Measurements from ENCODE around the gene MAP1B. TPM values are rescaled to one million over a fixed set of nuclear protein-coding genes. Genes with fewer than 3 reads are reported as not detected.

MAP1B gene
- polyA plus RNA-seq, 1 donor from 2014 or later = 234 TPM

DNA sequence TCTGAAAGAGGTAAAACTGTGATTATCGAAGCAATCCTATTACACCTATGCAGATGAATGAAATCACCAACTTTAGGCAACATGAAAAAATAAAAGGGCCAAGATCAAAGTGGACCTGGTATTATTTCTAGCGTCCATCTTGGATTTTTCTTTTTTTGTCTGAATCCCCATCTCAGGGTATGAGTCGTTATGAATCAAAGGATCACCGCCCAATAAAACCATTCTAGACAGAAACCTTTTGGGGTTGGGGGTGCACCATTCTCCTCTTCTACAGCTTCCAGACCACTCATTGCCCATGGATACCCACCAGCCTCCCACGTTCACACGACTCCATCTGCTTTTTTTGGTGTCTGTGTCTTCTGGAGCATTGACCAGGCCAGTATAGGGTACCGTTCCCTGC, 33.4 kb downstream of the MAP1B start:
- H3K27ac ChIP-seq (ENCODE audit: low read length) = no peak overlapping the region
- H3K4me2 ChIP-seq (ENCODE audit: low read length) = no peak overlapping the region
- peaks cover 98% of the 10 kb centered on the region for H3K79me2 ChIP-seq (replicated peaks; ENCODE audit: insufficient read depth, low read length)
- H3K9me3 ChIP-seq (ENCODE audit: low read length) = no peaks in the 10 kb centered on the region
- peaks cover 11% of the 10 kb centered on the region for H3F3A ChIP-seq (ENCODE audit: insufficient read depth, low read length, poor library complexity, severe bottlenecking)
- H3K9ac ChIP-seq (ENCODE audit: low read length) = no peak overlapping the region
- H3K36me3 ChIP-seq (ENCODE audit: insufficient read depth, low read length) = peaks cover 36% of the 10 kb centered on the region
- peaks cover 100% of the 10 kb centered on the region for H4K20me1 ChIP-seq (ENCODE audit: insufficient read depth)
- H3K27me3 ChIP-seq (ENCODE audit: insufficient read depth, low read depth, low read length) = no peaks in the 10 kb centered on the region
- no peak overlapping the region for H3K4me3 ChIP-seq (ENCODE audit: low read length)
- no peaks in the 10 kb centered on the region for H3K9me2 ChIP-seq (ENCODE audit: insufficient read depth, low read length)
- TF ChIP-seq POLR2AphosphoS5 (IDR thresholded peaks at IDR 0.05) (no peak), SMC3 (conservative IDR thresholded peaks at IDR 0.05; ENCODE audit: poor library complexity) (no peak)
- TF ChIP-seq, protein P1, sequence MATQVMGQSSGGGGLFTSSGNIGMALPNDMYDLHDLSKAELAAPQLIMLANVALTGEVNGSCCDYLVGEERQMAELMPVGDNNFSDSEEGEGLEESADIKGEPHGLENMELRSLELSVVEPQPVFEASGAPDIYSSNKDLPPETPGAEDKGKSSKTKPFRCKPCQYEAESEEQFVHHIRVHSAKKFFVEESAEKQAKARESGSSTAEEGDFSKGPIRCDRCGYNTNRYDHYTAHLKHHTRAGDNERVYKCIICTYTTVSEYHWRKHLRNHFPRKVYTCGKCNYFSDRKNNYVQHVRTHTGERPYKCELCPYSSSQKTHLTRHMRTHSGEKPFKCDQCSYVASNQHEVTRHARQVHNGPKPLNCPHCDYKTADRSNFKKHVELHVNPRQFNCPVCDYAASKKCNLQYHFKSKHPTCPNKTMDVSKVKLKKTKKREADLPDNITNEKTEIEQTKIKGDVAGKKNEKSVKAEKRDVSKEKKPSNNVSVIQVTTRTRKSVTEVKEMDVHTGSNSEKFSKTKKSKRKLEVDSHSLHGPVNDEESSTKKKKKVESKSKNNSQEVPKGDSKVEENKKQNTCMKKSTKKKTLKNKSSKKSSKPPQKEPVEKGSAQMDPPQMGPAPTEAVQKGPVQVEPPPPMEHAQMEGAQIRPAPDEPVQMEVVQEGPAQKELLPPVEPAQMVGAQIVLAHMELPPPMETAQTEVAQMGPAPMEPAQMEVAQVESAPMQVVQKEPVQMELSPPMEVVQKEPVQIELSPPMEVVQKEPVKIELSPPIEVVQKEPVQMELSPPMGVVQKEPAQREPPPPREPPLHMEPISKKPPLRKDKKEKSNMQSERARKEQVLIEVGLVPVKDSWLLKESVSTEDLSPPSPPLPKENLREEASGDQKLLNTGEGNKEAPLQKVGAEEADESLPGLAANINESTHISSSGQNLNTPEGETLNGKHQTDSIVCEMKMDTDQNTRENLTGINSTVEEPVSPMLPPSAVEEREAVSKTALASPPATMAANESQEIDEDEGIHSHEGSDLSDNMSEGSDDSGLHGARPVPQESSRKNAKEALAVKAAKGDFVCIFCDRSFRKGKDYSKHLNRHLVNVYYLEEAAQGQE (IDR thresholded peaks at IDR 0.05; ENCODE audit: borderline replicate concordance) = no peak
- H2AFZ ChIP-seq (ENCODE audit: low read depth, low read length) = no peak overlapping the region

DNA sequence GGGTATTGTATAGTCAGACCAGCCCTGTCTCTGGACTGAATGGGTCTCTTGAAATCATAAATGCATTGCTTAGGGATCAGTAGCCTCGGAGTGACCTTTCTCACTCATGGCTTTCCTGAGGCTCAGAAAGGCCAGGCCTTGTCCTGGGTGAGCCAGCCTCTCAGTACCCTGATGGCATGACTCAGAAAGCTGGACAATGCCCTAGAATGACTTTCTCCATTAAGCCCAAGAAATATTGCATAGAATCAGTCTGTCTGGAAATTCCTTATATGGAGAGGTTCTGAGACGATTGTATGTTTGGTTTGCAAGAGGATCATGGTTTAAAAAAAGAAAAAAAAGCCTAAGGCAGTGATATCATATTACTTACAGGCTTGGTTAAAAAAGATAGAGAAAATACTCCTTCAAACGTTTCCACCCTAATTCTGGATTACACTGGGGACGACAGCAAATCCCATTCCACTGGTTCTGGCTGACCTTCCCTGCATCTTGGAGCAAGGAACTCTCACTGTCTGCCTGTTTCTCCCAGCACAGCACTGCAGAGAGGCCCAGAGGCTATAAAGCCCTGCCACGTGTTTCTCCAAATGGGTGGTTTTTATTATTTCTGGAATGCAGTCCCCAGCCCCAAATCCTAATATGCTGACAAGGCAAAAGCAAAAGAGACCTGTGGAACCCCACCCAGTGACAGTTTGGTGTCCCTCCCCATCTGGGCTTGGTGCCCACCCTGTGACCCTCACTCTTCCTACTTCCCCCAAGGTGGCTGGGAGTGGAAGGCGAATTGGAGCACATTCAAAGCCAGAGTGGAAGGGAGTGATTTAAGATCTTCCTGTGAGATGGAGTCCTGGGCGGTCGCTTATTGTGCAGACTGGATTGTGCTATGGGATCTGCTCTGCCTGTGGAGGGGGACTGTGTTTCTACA, 34.4 kb downstream of the MAP1B start:
- Histone ChIP-seq H3F3A (ENCODE audit: insufficient read depth, low read length, poor library complexity, severe bottlenecking) (peaks cover 11% of the 10 kb centered on the region), H3K27ac (ENCODE audit: low read length) (peak overlapping the region; percentile 2), H3K4me3 (ENCODE audit: low read length) (no peak overlapping the region), H3K9ac (ENCODE audit: low read length) (no peak overlapping the region), H3K27me3 (ENCODE audit: insufficient read depth, low read depth, low read length) (no peaks in the 10 kb centered on the region), H2AFZ (ENCODE audit: low read depth, low read length) (no peak overlapping the region), H3K9me2 (ENCODE audit: insufficient read depth, low read length) (no peaks in the 10 kb centered on the region), H4K20me1 (ENCODE audit: insufficient read depth) (peaks cover 100% of the 10 kb centered on the region), H3K36me3 (ENCODE audit: insufficient read depth, low read length) (peaks cover 26% of the 10 kb centered on the region), H3K4me2 (ENCODE audit: low read length) (no peak overlapping the region), H3K9me3 (ENCODE audit: low read length) (no peaks in the 10 kb centered on the region), H3K79me2 (replicated peaks; ENCODE audit: insufficient read depth, low read length) (peaks cover 98% of the 10 kb centered on the region)
- TF ChIP-seq EZH2 (IDR thresholded peaks at IDR 0.05; ENCODE audit: borderline replicate concordance, insufficient read depth, low read length, poor library complexity, severe bottlenecking) (no peak), MXI1 (conservative IDR thresholded peaks at IDR 0.05; ENCODE audit: poor library complexity, severe bottlenecking) (no peak), POLR2AphosphoS5 (IDR thresholded peaks at IDR 0.05) (no peak), TAF1 (IDR thresholded peaks at IDR 0.05; ENCODE audit: low read depth) (no peak), SMC3 (conservative IDR thresholded peaks at IDR 0.05; ENCODE audit: poor library complexity) (no peak), EP300 (conservative IDR thresholded peaks at IDR 0.05; ENCODE audit: poor library complexity, severe bottlenecking) (no peak)

DNA sequence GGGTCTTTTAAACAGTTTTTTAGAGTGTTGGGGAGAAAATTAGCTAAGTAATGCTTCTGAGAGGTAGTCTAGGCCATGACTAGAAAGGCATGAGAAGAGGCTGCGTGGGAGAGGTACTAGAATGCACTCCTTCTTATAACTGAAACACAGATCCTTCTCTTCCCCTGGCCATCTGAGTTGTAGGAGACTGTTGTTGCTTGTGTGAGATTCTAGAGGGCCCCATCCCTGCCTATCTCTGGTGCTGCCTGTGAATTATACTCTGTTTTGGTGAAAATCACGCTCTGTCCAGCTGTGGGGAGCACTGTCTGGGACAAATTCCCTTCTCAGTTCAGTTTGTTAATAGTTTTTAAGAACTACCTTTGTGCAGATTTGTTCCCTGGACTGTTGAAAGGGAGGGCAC, 37.5 kb downstream of the MAP1B start:
- Histone ChIP-seq H4K20me1 (ENCODE audit: insufficient read depth) (peaks cover 98% of the 10 kb centered on the region), H3K9ac (ENCODE audit: low read length) (no peak overlapping the region), H3K4me3 (ENCODE audit: low read length) (no peak overlapping the region)

More for the DNA sequence above, 37.5 kb downstream of the MAP1B start:
- H3K9me3 ChIP-seq (ENCODE audit: low read length) = no peaks in the 10 kb centered on the region
- no peaks in the 10 kb centered on the region for H3K9me2 ChIP-seq (ENCODE audit: insufficient read depth, low read length)
- TF ChIP-seq, protein P1 (IDR thresholded peaks at IDR 0.05; ENCODE audit: borderline replicate concordance) = no peak
- H3K36me3 ChIP-seq (ENCODE audit: insufficient read depth, low read length) = peaks cover 20% of the 10 kb centered on the region
- no peaks in the 10 kb centered on the region for H3K27me3 ChIP-seq (ENCODE audit: insufficient read depth, low read depth, low read length)
- H2AFZ ChIP-seq (ENCODE audit: low read depth, low read length) = no peak overlapping the region
- H3F3A ChIP-seq (ENCODE audit: insufficient read depth, low read length, poor library complexity, severe bottlenecking) = peaks cover 4% of the 10 kb centered on the region
- no peak overlapping the region for H3K4me2 ChIP-seq (ENCODE audit: low read length)
- H3K79me2 ChIP-seq (replicated peaks; ENCODE audit: insufficient read depth, low read length) = peaks cover 98% of the 10 kb centered on the region
- H3K27ac ChIP-seq (ENCODE audit: low read length) = no peak overlapping the region
